ENCODE results near the gene CPEB3. TPM values are rescaled to one million over a fixed set of nuclear protein-coding genes. Genes with fewer than 3 reads are reported as not detected.
A peak's percentile ranks its signal among the peaks of the same experiment; 100 is the strongest.

CPEB3 gene
- total RNA-seq, 1 donor from 2014 or later: 5.7 TPM

DNA sequence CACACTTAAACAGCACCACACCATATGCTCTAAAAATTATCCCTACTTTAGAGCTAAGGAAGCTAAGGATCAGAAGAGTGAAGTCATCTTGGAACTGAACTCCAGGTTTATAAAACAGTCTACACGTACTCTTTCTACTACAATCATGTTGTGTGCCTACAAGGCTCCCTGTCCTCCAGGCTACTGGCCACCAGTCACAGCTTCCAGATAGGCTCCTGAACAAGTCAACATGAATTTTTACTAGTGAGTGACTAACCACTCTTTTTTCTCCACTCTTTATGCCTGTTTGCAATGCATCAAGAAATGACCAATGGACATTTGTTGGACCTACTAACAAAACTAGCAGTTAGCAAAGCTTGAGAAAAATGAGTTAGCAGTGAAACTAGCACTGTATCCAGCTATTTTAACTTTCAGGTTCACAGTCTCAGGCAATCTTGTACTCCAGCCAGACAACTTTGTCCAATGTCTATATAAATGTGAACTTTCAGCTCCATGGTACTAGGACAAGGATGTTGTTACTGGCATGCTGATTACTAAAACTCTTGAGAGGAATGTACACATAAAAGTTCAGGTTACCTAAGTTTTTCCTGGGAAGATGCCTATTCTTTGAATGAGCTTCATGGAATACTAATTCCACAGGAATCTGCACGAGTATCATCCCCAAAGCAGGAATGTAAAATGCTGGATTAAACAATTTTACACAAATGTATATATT, 187.3 kb downstream of the CPEB3 start:
- Histone ChIP-seq H3K4me1 (peaks cover 11% of the 10 kb centered on the region), H3K36me3 (no peaks in the 10 kb centered on the region), H3K9me3 (no peaks in the 10 kb centered on the region), H3K27ac (no peak overlapping the region), H3K27me3 (no peaks in the 10 kb centered on the region), H3K4me3 (no peak overlapping the region)
- DNase-seq (no peak), ATAC-seq (no peak)
- TF ChIP-seq, protein P1, sequence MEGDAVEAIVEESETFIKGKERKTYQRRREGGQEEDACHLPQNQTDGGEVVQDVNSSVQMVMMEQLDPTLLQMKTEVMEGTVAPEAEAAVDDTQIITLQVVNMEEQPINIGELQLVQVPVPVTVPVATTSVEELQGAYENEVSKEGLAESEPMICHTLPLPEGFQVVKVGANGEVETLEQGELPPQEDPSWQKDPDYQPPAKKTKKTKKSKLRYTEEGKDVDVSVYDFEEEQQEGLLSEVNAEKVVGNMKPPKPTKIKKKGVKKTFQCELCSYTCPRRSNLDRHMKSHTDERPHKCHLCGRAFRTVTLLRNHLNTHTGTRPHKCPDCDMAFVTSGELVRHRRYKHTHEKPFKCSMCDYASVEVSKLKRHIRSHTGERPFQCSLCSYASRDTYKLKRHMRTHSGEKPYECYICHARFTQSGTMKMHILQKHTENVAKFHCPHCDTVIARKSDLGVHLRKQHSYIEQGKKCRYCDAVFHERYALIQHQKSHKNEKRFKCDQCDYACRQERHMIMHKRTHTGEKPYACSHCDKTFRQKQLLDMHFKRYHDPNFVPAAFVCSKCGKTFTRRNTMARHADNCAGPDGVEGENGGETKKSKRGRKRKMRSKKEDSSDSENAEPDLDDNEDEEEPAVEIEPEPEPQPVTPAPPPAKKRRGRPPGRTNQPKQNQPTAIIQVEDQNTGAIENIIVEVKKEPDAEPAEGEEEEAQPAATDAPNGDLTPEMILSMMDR (IDR thresholded peaks at IDR 0.05): no peak
- intact Hi-C loops (cut with DNase I): no loop called here

DNA sequence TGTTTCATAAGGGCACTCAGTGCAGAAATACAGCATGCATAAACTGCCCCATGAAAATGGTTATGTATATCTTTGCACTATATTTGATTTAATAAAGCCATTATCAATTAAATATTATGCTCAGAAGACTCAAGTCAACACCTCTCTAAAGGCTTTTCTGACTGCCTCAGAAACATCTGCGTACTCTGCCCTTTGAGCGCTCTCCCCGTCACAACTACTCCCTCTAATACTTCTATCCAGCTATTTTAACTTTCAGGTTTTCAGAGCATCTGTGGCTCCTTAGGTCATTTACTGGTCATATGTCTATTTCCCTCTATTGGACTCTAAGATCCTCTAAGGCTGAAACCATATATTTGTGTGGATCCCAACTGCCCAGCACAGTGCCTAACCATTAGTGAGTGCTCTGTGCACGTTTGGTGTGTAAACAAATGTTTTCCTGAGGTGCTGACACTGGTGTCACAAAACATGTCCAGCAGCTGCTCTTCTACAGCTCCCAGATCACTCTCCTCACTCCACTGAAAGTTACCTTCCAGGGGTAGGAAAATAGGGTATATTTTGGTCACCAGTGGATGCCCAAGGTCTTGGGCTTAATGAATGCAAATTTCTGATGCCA, 188.2 kb downstream of the CPEB3 start:
- DNase-seq: no peak
- Histone ChIP-seq H3K4me1 (peaks cover 11% of the 10 kb centered on the region), H3K9me3 (no peaks in the 10 kb centered on the region), H3K27ac (no peak overlapping the region), H3K36me3 (no peaks in the 10 kb centered on the region), H3K27me3 (no peaks in the 10 kb centered on the region), H3K4me3 (no peak overlapping the region)
- TF ChIP-seq, protein P1 (IDR thresholded peaks at IDR 0.05): no peak
- ATAC-seq: no peak
- intact Hi-C loops (cut with DNase I): no loop called here

DNA sequence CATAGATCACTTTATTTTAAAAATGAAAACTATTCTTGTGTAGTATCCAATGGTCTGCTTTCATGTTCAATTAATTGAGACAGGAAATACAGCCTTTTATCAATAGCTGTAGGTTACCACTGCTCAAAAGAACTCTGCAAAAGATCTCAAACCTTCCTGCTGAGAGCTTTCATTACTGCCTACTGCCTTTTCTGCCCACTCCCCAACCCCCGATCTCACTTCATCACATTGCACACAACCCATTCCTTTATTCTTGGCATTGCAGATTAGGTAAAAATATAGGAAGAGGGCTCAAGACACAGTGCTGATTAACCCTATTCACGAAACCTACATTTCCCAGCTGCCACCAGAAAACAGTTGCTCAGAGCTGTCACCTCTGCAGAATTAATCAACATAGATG, 195.9 kb downstream of the CPEB3 start:
- intact Hi-C loops (cut with DNase I): no loop called here
- no peak for DNase-seq
- no peak overlapping the region for H3K4me3 ChIP-seq
- no peaks in the 10 kb centered on the region for H3K36me3 ChIP-seq
- no peak overlapping the region for H3K27ac ChIP-seq
- no peak for ATAC-seq
- H3K4me1 ChIP-seq: no peaks in the 10 kb centered on the region
- no peaks in the 10 kb centered on the region for H3K27me3 ChIP-seq
- TF ChIP-seq, protein P1 (IDR thresholded peaks at IDR 0.05): no peak
- no peaks in the 10 kb centered on the region for H3K9me3 ChIP-seq

DNA sequence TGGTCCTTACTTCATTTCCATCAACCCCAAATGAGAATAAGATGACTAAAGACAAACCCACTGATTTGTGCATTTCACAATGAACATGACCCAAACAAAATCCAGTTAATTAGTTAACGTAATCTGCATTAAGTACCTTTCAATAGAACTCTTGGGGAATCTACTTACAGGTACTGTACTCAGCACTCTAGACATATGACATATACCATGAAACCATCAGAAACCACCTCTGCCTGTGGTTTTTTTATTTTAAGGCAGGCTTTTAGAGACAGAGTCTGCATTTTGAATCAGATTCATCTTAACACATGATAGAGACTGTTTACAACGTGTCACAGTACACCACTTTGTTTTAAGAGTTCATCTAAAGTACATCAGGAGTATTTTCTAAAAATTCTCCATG, 198.9 kb downstream of the CPEB3 start:
- Histone ChIP-seq H3K4me1 (no peaks in the 10 kb centered on the region), H3K36me3 (no peaks in the 10 kb centered on the region), H3K4me3 (no peak overlapping the region), H3K9me3 (no peaks in the 10 kb centered on the region), H3K27me3 (no peaks in the 10 kb centered on the region), H3K27ac (no peak overlapping the region)
- intact Hi-C loops (cut with DNase I): no loop called here
- TF ChIP-seq, protein P1 (IDR thresholded peaks at IDR 0.05): no peak
- ATAC-seq: no peak
- DNase-seq: no peak

DNA sequence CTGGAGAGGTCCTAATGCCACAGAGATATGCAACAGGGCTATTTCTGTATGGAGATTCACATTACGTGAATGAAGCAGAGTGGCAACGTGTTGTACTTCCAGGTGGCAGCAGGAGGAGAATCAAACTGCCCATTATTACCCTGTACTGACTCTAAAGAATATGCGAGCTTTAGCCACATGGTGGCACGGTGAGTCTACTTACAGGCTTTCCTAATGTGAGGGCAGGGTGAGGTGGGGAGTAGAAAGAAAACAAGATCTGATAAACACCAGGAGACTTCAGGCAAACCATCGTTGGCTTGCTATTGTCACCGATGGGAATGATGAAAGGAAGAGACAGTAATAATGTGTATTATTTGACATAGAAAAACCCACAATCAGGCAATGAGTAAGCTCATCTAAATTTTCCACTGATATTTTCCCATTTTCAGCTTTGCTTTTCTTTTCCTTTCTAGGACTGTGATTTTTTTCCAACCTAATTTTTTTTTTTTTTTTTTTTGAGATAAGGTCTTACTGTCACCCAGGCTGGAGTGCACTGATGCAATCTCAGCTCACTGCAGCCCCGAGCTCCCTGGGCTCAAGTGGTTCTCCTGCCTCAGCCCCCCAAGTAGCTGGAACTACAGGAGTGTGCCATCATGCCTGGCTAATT, 203.0 kb downstream of the CPEB3 start:
- Histone ChIP-seq H3K27me3 (no peaks in the 10 kb centered on the region), H3K4me3 (no peak overlapping the region), H3K27ac (no peak overlapping the region), H3K9me3 (no peaks in the 10 kb centered on the region), H3K4me1 (no peaks in the 10 kb centered on the region), H3K36me3 (no peaks in the 10 kb centered on the region)
- TF ChIP-seq, protein P1 (IDR thresholded peaks at IDR 0.05): peak; percentile 74
- ATAC-seq: peak; percentile 97
- intact Hi-C loops (cut with DNase I): no loop called here
- DNase-seq: no peak
